Right atrium auricular region (tissue), 2 donors: ENCODE measurements around the gene LYPLA2. TPM values are rescaled to one million over a fixed set of nuclear protein-coding genes. Genes with fewer than 3 reads are reported as not detected.
A peak's percentile ranks its signal among the peaks of the same experiment; 100 is the strongest.
"Not testable (repeated sequence)": the region's sequence is repeated elsewhere in the genome, so short reads cannot be mapped to it uniquely, and the experiment has no call there.

ENCODE experiments used
- DNase-seq: peaks from one replicate; pipeline ENCODE4 v3.0.0-alpha.2; 2019; ENCODE audit warnings: low spot score
- H3K27ac ChIP-seq, 2 donors: fragments of 200-600 bp; sonication (generic); 1 replicate in 1 of 2; 2 replicates in 1 of 2; pipeline ENCODE4 v1.5.1; 2016 to 2019
- H3K27me3 ChIP-seq, 2 donors: fragments of 200-600 bp; sonication (generic); one replicate each; pipeline versions ENCODE4 v1.5.1 to v1.6.0; 2017 to 2019
- H3K36me3 ChIP-seq: fragments of 200-600 bp; sonication (generic); one replicate; pipeline ENCODE4 v1.5.1; 2016
- H3K4me1 ChIP-seq, 2 donors: fragments of 200-600 bp; sonication (generic); one replicate each; pipeline versions ENCODE4 v1.5.1 to v1.6.0; 2017 to 2019
- H3K4me3 ChIP-seq, 2 donors: fragments of 200-600 bp; sonication (generic); 1 replicate in 1 of 2; 2 replicates in 1 of 2; pipeline ENCODE4 v1.5.1; 2017 to 2019; ENCODE audit warnings: mild to moderate bottlenecking in 1 of 2, moderate library complexity in 1 of 2
- H3K9me3 ChIP-seq, 2 donors: fragments of 200-600 bp; sonication (generic); one replicate each; pipeline ENCODE4 v1.5.1; 2019
- total RNA-seq, 2 donors: library from RNA; depleted of rRNA; stranded (reverse); fragments of >200 nt; gene quantifications; one replicate each; pipeline ENCODE4 v1.1.0, GENCODE V29; 2016
- TF ChIP-seq, protein P1 (sequence below), 2 donors: fragments of 200-600 bp; sonication (generic); IDR thresholded peaks; one replicate each; pipeline ENCODE4 v1.5.1; 2019; ENCODE audit warnings: antibody characterized with exemption in 2 of 2

LYPLA2 gene
- total RNA-seq, 2 donors from 2014 or later = 29.7 to 54.3 TPM

DNA sequence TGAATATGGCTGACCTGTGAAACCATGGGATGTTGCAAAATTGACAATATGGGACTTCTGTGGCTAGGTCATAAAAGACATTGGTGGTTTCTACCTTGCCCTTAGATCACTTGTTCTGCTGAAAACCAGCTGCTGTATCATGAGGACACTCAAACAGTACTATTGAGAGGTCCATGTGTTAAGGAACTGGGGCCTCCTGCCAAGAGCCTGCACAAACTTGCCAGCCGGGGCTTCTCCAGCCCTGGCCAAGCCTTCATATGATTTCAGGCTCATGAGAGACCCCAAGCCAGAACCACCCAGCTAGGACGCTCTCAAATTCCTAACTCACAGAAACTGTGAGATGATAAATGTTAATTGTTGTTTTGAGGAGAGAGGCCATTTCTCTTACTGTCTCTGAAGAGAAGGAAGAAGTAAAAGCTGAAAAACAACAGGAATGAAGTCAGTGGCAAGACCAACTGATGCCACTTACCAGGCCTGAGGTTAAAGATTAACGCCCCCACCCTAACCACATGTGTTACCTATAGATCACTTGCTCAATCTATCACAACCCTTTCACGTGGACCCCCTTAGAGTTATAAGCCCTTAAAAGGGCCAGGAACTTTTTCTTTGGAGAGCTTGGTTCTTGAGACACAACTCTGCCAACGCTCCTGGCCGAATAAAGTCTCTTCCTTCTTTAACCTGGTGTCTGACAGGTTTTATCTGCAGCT lies 16.6 kb upstream of the LYPLA2 start:
- H3K36me3 ChIP-seq = no peaks in the 10 kb centered on the region
- no peak for DNase-seq
- no peak overlapping the region for H3K27ac ChIP-seq
- H3K27me3 ChIP-seq = no peaks in the 10 kb centered on the region
- H3K9me3 ChIP-seq = no peaks in the 10 kb centered on the region
- H3K4me1 ChIP-seq = peaks cover 0 to 23% of the 10 kb centered on the region in 2 donors
- H3K4me3 ChIP-seq = no peak overlapping the region
- TF ChIP-seq, protein P1, sequence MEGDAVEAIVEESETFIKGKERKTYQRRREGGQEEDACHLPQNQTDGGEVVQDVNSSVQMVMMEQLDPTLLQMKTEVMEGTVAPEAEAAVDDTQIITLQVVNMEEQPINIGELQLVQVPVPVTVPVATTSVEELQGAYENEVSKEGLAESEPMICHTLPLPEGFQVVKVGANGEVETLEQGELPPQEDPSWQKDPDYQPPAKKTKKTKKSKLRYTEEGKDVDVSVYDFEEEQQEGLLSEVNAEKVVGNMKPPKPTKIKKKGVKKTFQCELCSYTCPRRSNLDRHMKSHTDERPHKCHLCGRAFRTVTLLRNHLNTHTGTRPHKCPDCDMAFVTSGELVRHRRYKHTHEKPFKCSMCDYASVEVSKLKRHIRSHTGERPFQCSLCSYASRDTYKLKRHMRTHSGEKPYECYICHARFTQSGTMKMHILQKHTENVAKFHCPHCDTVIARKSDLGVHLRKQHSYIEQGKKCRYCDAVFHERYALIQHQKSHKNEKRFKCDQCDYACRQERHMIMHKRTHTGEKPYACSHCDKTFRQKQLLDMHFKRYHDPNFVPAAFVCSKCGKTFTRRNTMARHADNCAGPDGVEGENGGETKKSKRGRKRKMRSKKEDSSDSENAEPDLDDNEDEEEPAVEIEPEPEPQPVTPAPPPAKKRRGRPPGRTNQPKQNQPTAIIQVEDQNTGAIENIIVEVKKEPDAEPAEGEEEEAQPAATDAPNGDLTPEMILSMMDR (IDR thresholded peaks at IDR 0.05) = no peak

DNA sequence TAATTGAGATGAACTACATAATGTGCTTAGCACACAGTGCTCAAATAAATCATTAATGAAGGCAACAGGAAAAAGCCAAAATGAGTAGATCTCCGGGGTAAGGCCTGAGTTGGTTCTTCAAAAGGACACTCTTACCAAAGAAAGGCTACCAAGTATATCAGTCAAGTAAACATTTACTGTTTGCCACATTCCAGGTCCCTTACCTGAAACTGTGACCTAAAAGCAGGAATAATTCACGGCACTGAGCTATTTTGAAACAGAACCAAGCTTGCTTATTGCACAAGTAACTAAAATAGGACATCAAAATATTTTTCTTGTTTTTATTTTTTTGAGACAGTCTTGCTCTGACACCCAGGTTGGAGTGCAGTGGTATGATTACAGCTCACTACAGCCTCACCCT lies 14.7 kb upstream of the LYPLA2 start:
- H3K4me1 ChIP-seq = peaks cover 0 to 32% of the 10 kb centered on the region in 2 donors
- no peak overlapping the region for H3K27ac ChIP-seq
- no peaks in the 10 kb centered on the region for H3K27me3 ChIP-seq

DNA sequence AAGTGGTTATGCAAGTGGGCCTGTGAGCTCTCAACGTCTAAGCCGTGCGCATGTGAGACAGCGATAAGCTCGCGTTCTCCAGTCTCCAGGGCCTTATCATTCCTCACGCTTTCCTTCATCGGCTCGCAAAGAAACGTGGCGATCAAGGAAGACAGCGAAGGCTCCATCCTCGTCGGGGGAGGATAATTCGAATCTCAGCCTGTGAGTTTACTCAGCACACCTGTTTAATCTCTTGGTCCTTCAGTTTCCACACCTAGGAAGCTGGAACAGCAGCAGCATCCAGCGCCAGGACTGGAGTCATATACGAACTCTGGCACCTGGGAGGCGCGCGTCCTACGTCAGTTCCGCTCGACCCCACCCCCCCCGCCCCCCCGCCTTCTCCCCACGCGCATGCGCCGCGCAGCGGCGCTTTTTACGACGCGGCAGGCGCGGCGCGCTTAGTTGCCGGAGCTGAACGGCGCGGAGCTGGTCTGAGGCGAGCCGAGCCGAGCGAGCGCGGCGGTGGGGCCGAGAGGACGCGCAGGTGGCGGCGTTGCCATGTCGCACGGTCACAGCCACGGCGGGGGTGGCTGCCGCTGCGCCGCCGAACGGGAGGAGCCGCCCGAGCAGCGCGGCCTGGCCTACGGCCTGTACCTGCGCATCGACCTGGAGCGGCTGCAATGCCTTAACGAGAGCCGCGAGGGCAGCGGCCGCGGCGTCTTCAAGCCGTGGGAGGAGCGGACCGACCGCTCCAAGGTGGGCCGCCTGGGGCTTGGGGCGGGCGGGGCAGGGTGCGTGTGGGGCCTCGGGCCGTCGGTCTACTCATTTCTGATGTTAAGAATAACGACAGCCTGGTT lies 12.7 kb upstream of the LYPLA2 start, which contains the start of gene PITHD1:
Gene PITHD1, plus strand, starts transcription at position 440 of the 836 bp plus-strand sequence. Its CDS starts 98 bp downstream, at position 538.
- peak; percentile 89 for DNase-seq
- Histone ChIP-seq H3K27ac (peak within 1 kb of the TSS; percentile 89 to 92), H3K9me3 (no peaks in the 10 kb centered on the region), H3K27me3 (no peaks in the 10 kb centered on the region), H3K4me1 (peaks cover 0 to 24% of the 10 kb centered on the region in 2 donors), H3K4me3 (peak within 1 kb of the TSS; percentile 98 to 99), H3K36me3 (no peaks in the 10 kb centered on the region)
- TF ChIP-seq, protein P1 (IDR thresholded peaks at IDR 0.05) = no peak

More for the DNA sequence above, 14.7 kb upstream of the LYPLA2 start:
- Histone ChIP-seq H3K9me3 (no peaks in the 10 kb centered on the region), H3K36me3 (no peaks in the 10 kb centered on the region), H3K4me3 (no peak overlapping the region)
- TF ChIP-seq, protein P1 (IDR thresholded peaks at IDR 0.05) = no peak
- no peak for DNase-seq

DNA sequence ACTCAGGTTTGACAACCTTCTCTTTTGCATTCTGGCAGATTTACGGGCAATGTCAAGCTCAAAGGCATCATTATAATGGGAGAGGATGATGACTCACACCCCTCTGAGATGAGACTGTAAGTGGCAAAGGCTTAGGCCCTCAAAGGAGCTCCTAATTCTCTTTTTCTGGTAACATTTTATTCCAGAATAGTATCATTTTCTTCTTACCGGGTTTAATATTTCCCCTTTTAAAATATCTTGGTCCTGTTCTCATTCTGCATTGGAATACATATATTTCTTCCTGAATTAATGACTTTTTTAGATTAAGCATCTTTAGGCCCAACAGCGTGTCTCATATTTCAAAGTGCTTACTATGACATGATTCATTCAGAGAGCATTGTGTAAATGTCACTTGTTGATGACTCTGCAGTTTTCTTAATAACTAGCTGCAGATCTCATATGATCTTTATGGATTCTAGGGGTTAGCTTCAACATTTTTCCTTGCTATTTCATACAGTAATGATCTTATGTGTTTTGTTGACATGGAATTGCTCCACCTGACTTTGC lies 11.0 kb upstream of the LYPLA2 start:
- Histone ChIP-seq H3K27ac (no peak overlapping the region), H3K9me3 (no peaks in the 10 kb centered on the region), H3K36me3 (peaks cover 7% of the 10 kb centered on the region), H3K4me3 (no peak overlapping the region), H3K4me1 (peaks cover 0 to 24% of the 10 kb centered on the region in 2 donors), H3K27me3 (no peaks in the 10 kb centered on the region)
- no peak for DNase-seq
- TF ChIP-seq, protein P1 (IDR thresholded peaks at IDR 0.05) = no peak

DNA sequence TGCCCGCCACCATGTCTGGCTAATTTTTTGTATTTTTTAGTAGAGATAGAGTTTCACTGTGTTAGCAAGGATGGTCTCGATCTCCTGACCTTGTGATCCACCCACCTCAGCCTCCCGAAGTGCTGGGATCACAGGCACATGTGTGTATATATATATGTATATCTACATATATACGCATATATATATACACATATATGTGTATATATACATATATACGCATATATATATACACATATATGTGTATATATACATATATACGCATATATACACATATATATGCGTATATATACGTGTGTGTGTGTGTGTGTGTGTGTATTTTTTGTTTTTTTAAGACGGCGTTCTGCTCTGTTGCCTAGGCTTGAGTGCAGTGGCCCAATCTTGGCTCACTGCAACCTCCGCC lies 7.8 kb upstream of the LYPLA2 start:
- not testable (repeated sequence) for H3K4me3 ChIP-seq

DNA sequence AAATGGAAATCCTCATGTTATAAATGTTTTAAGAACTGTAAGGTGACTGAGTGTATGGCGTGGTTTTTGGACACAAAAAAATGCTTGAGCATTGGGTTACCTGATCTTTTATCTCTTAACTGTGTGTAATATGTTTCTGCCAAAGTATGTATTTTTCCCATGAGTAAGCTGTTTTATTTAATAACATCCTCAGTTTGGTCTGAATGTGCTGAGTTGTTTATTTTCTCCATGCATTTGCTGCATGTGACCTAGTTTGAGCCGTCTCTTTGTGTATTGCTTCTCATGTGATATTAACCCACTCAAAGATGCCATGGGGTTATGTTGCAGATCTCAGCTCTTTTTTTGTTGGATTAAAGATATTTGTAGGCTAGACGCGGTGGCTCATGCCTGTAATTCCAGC lies 6.1 kb upstream of the LYPLA2 start:
- H3K36me3 ChIP-seq = peaks cover 36% of the 10 kb centered on the region
- DNase-seq = no peak
- no peak overlapping the region for H3K4me3 ChIP-seq

More for the DNA sequence above, 7.8 kb upstream of the LYPLA2 start:
- H3K36me3 ChIP-seq = peaks cover 34% of the 10 kb centered on the region
- DNase-seq, H3K27me3 ChIP-seq, H3K9me3 ChIP-seq, H3K27ac ChIP-seq: not testable (repeated sequence)
- H3K4me1 ChIP-seq = peaks cover 0 to 17% of the 10 kb centered on the region in 2 donors

More for the DNA sequence above, 6.1 kb upstream of the LYPLA2 start:
- H3K9me3 ChIP-seq = no peaks in the 10 kb centered on the region
- TF ChIP-seq, protein P1 (IDR thresholded peaks at IDR 0.05) = no peak
- H3K27ac ChIP-seq = no peak overlapping the region
- H3K27me3 ChIP-seq = no peaks in the 10 kb centered on the region
- peaks cover 0 to 5% of the 10 kb centered on the region in 2 donors for H3K4me1 ChIP-seq
